OCI-M1 (cell line): ENCODE measurements around the gene ZRANB3.
A peak's percentile ranks its signal among the peaks of the same experiment; 100 is the strongest.
"Not testable (repeated sequence)": the region's sequence is repeated elsewhere in the genome, so short reads cannot be mapped to it uniquely, and the experiment has no call there.

Experiments
- DNase-seq: peaks from one replicate; lab custom pipeline; 2025; lab: John Stamatoyannopoulos, UW

Gene ZRANB3

DNA sequence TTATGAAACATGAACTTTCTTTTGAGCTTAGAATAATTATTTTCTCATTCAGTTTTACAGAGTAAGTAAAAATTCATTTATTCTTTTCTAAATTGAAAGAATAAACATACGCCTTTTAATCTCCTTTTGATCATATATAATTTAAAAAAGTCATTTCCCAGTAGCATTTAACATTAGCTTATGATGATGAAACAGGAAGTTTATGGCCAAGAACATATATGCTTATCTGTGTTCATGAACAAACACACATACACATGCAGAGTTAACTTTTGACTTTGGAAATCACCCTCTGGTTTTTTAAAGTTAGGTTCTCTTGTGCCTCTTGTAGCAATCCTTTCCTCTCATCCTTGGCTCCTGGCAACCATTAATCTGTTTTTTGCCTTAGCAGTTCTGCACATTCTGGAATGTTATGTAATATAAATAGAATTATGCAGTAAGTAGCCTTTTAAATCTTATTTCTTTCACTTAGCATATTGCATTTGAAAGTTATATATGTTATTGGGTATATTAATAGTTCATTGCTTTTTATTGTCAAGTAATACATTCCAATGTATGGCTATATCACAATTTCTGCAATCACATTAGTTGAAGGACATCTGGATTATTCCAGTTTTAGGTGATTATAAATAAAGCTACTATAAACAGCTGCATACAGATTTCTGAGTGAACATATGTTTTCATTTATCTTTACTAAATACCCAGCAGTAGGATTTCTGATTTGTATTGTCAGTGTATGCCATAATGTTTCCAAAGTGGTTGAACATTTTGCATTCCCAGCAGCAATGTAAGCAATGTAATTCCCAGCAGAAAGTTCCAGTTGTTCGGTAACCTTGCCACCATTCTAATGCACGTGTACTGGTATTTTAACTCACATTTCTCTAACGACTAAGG is 210.3 kb downstream of the ZRANB3 start:
- peak; percentile 70 for DNase-seq

GRCh38 chr2:135318808-135319207 is 212.2 kb downstream of the ZRANB3 start:
- DNase-seq: no peak

DNA sequence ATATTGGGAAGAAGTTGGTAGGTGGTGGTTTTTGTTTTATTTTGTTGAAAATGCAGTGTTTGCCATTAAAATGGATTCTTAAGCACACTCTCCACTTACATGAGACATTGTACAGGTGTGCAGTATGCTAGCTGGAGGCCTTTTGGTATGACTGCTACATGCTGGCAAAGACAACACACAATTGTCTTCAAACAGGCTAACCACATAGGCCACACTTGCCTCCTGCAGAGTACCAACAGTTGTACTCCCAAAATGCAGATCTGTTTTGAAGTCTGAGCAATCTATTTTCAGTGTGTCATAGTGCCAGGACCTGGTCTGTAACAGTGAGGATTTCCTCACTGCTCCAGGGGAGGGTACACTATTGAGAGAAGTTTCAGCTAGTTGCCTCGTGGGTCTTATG is 213.6 kb downstream of the ZRANB3 start:
- no peak for DNase-seq

DNA sequence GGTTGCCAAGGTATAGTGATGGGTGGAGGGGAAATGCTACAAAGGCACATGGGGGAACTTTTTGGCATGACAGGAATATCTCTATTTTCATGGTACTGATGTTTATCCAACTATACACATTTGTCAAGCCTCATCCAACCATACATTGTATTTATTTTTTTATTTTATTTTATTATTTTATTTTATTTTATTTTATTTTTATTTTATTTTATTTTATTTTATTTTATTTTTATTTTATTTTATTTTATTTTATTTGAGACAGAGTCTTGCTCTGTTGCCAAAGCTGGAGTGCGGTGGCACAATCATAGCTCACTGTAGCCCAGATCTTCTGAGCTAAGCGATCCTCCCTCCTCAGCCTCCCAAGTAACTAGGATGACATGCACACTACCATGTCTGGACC is 219.1 kb downstream of the ZRANB3 start:
- DNase-seq: no peak

- peak; percentile 48 for DNase-seq
These were observed 219.8 kb downstream of the ZRANB3 start for GRCh38 chr2:135311268-135311667.

- no peak for DNase-seq
These were observed 226.3 kb downstream of the ZRANB3 start for GRCh38 chr2:135304694-135305093.

GRCh38 chr2:135299658-135300244 is 231.3 kb downstream of the ZRANB3 start:
- peak; percentile 3 for DNase-seq

- DNase-seq: no peak
These were observed 231.9 kb downstream of the ZRANB3 start for GRCh38 chr2:135299165-135299564.

DNA sequence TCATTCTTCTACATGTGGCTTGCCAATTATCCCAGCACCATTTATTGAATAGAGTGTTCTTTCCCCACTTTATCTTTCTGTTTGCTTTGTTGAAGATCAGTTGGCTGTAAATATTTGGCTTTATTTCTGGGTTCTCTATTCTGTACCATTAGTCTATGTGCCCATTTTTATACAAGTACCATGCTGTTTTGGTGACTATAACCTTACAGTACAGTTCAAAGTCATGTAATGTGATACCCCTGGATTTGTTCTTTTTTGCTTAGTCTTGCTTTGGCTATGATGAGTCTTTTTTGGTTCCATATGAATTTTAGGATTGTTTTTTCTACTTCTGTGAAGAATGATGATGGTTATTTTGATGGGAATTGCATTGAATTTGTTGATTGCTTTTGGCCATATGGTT is 243.9 kb downstream of the ZRANB3 start:
- not testable (repeated sequence) for DNase-seq

DNA sequence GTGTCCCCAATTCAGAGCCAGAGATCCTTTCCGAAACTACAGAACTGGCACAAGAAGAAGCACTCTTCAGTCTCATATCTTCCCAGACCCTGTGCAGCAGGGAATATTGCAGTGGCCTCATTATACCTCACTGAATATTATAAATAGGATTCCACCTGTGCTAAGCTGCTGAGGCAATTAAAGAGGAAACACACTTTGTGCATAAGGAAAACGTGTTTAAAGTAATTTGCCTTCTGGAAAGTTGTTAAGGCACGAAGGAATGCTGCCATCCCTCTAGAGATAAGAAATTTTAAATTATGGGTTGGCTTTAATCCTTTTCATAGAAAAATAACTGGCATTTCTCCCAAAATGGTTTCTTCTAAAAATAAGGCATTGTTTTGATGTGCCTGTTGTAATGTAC is 245.6 kb downstream of the ZRANB3 start:
- DNase-seq: no peak

- no peak for DNase-seq
These were observed 249.6 kb downstream of the ZRANB3 start for GRCh38 chr2:135281379-135281778.

DNA sequence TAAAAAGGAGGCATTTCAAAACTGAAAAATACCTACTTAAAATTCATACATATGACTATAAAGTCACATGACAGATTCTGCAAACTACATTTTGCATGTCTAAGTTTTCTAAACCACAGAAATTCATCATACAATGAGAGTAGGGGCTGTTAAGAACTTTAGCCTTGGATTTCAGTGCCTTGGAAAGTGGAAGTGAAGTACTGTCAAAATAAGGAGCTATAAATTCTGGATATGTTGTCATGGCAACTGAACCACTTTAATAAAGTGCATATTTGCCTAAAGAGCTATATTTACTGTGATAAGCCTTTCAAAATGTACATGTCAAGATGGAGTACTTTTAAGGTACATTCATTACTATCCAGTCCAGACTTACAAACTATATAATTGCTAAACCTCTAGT is 251.8 kb downstream of the ZRANB3 start:
- DNase-seq: peak; percentile 3

GRCh38 chr2:135276525-135276924 is 254.5 kb downstream of the ZRANB3 start:
- no peak for DNase-seq

DNA sequence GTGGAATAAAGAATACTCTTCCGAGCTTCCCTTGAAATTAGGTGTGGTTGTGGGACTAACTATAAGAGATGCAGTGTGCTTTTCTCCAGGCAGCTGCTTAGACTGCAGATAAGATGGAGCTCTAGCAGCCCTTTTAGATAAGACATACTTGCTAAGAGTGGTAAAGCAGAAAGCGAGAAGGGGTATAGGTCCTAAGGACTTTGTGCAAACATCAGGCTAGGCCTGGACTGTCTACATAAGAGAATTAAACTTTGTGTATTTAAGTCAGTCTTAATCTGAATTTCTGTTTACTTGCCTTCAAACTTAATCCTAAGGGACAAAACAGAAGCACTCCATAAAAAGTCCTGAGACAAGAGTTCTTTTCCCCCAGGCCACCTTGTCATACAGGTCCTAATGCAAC is 260.0 kb downstream of the ZRANB3 start:
- no peak for DNase-seq

DNA sequence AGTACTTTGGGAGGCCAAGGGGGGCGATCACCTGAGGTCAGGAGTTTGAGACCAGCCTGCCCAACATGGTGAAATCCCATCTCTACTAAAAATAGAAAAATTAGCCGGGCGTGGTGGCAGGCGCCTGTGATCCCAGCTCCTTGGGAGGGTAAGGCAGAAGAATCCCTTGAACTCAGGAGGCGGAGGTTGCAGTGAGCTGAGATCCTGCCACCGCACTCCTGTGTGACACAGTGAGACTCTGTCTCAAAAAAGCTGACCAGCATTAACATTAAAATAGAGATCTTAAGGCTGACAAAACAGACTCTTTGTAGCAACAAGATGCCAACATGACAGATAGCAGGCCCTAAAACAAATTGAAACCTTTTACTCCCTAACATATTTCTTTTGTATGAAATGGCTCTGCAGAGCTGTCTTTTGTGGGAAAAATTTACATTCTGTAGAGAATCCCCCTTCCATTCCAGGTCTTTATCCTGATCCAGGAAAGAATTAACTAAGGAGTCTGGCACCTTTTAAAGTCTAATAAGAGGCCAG is 265.0 kb downstream of the ZRANB3 start:
- DNase-seq: no peak

DNA sequence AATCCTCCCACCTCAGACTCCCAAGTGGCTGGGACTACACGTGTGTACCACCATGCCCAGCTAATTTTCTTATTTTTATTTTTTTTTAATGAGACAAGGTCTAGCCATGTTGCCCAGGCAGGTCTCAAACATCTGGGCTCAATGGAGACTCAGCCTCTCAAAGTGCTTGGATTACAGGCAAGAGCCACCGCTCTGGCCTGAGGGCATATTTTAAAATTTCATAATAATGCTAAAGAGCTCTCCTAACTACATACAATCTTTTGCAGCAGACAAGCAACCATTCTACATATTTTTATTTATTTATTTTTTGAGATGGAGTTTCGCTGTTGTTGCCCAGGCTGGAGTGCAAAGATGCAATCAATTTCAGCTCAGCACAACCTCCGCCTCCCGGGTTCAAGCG is 271.9 kb downstream of the ZRANB3 start:
- DNase-seq: no peak

- DNase-seq: no peak
These were observed 272.8 kb downstream of the ZRANB3 start for GRCh38 chr2:135258193-135258592.

DNA sequence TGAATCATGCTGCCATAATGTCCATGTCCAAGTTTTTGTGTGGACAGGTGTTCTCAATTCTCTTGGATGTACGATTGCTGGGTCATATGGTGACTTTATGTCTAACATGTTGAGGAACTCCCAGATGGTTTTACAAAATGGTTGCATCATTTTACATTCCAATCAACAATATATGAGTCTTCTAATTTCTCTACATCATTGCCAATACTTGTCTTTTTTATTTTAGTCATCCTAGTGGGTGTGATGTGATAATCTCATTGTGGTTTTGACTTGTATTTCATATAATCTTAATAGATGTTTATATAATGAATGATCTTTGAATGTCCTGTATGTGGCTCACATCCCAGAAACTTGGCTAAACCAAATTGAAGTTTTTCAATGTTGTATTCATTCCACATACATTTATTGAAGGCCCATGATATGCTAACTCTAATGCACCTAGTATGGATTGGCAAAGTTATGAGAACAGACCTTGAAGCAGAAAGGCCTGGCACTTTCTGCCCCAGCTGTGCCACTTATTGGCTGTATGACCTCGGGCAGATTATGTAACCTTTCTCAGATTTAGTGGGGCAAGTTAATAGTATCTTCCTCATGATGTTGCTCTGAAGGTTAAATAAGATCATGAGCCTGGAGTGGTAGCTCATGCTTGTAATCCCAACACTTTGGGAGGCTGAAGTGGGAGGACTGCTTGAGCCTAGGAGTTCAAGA is 273.5 kb downstream of the ZRANB3 start:
- no peak for DNase-seq

GRCh38 chr2:135256531-135257260 is 274.3 kb downstream of the ZRANB3 start:
- peak; percentile 11 for DNase-seq

GRCh38 chr2:135255208-135255607 is 275.8 kb downstream of the ZRANB3 start:
- no peak for DNase-seq

GRCh38 chr2:135252805-135253458 is 278.1 kb downstream of the ZRANB3 start:
- DNase-seq: no peak
